ENCODE measurements around the gene PTTG1IP.

PTTG1IP gene

GRCh38 chr21:44890338-44890931 lies 16.9 kb upstream of the PTTG1IP start:
- TF ChIP-seq CTCF (conservative IDR thresholded peaks at IDR 0.05; ENCODE audit: control insufficient read depth, insufficient read depth, low read depth, low read length), result no peak
- no peak overlapping the region for H3K4me3 ChIP-seq (ENCODE audit: control insufficient read depth, low read depth, low read length)
- no peak for DNase-seq (ENCODE audit: low read depth)

- no peak for DNase-seq (ENCODE audit: low read depth)
These were observed 16.3 kb upstream of the PTTG1IP start for GRCh38 chr21:44889625-44890337.

GRCh38 chr21:44888581-44889550 lies 15.4 kb upstream of the PTTG1IP start:
- no peak for TF ChIP-seq CTCF (conservative IDR thresholded peaks at IDR 0.05; ENCODE audit: control insufficient read depth, insufficient read depth, low read depth, low read length)
- no peak for DNase-seq (ENCODE audit: low read depth)
- no peak overlapping the region for H3K4me3 ChIP-seq (ENCODE audit: control insufficient read depth, low read depth, low read length)

More at GRCh38 chr21:44889625-44890337, 16.3 kb upstream of the PTTG1IP start:
- H3K4me3 ChIP-seq (ENCODE audit: control insufficient read depth, low read depth, low read length), result no peak overlapping the region
- no peak for TF ChIP-seq CTCF (conservative IDR thresholded peaks at IDR 0.05; ENCODE audit: control insufficient read depth, insufficient read depth, low read depth, low read length)

- no peak overlapping the region for H3K4me3 ChIP-seq (ENCODE audit: control insufficient read depth, low read depth, low read length)
- no peak for TF ChIP-seq CTCF (conservative IDR thresholded peaks at IDR 0.05; ENCODE audit: control insufficient read depth, insufficient read depth, low read depth, low read length)
- DNase-seq (ENCODE audit: low read depth), result no peak
These were observed 14.5 kb upstream of the PTTG1IP start for GRCh38 chr21:44887807-44888580.

GRCh38 chr21:44887126-44887806 lies 13.8 kb upstream of the PTTG1IP start:
- DNase-seq (ENCODE audit: low read depth), result no peak
- no peak for TF ChIP-seq CTCF (conservative IDR thresholded peaks at IDR 0.05; ENCODE audit: control insufficient read depth, insufficient read depth, low read depth, low read length)
- H3K4me3 ChIP-seq (ENCODE audit: control insufficient read depth, low read depth, low read length), result no peak overlapping the region

Measured in fibroblast of mammary gland (primary cell).